ENCODE data around the gene CLDN1. TPM values are rescaled to one million over a fixed set of nuclear protein-coding genes. Genes with fewer than 3 reads are reported as not detected.
"Not testable (repeated sequence)": the region's sequence is repeated elsewhere in the genome, so short reads cannot be mapped to it uniquely, and the experiment has no call there.

Gene CLDN1
- total and polyA plus RNA-seq, 8 donors: 20.6 to 107 (median 29.5) TPM

- no peaks in the 10 kb centered on the region for H3K36me3 ChIP-seq
- peak overlapping the region in 2 of 4 donors; percentile 62 to 66 for H3K27ac ChIP-seq
- intact Hi-C loops (cut with DNase I): no loop called here
- no peaks in the 10 kb centered on the region for H3K27me3 ChIP-seq
- FAIRE-seq: no peak
- no peaks in the 10 kb centered on the region for H3K9me3 ChIP-seq
- WGBS, 2 donors: 27 to 28% methylated on average over 4 of the region's 4 CpGs
- no peak overlapping the region for H3K4me3 ChIP-seq
- no peak for TF ChIP-seq CTCF (IDR thresholded peaks at IDR 0.05)
- peak in 3 of 6 donors; percentile 33 to 42 (median 38) for DNase-seq
- ATAC-seq: peak; percentile 91 to 99 (median 98)
- peaks cover 0 to 20% (median 14%) of the 10 kb centered on the region in 3 donors for H3K4me1 ChIP-seq
Measured at GRCh38 chr3:190281308-190282051, 40.8 kb downstream of the CLDN1 start.

GRCh38 chr3:190279690-190280089, 42.6 kb downstream of the CLDN1 start:
- no peak overlapping the region for H3K27ac ChIP-seq
- peaks cover 0 to 20% (median 14%) of the 10 kb centered on the region in 3 donors for H3K4me1 ChIP-seq
- no peaks in the 10 kb centered on the region for H3K27me3 ChIP-seq
- ATAC-seq (no peak), FAIRE-seq (no peak), DNase-seq (no peak)
- no peaks in the 10 kb centered on the region for H3K36me3 ChIP-seq
- no peak for TF ChIP-seq CTCF (IDR thresholded peaks at IDR 0.05)
- no peak overlapping the region for H3K4me3 ChIP-seq
- intact Hi-C loops (cut with DNase I): no loop called here
- H3K9me3 ChIP-seq: no peaks in the 10 kb centered on the region

GRCh38 chr3:190272747-190273146, 49.5 kb downstream of the CLDN1 start:
- H3K4me3 ChIP-seq: no peak overlapping the region
- ATAC-seq (no peak), DNase-seq (no peak), FAIRE-seq (no peak)
- no peaks in the 10 kb centered on the region for H3K4me1 ChIP-seq
- no peak for TF ChIP-seq CTCF (IDR thresholded peaks at IDR 0.05)
- H3K27me3 ChIP-seq: no peaks in the 10 kb centered on the region
- intact Hi-C loops (cut with DNase I): no loop called here
- no peak overlapping the region for H3K27ac ChIP-seq
- H3K9me3 ChIP-seq: no peaks in the 10 kb centered on the region
- no peaks in the 10 kb centered on the region for H3K36me3 ChIP-seq
- 58 to 60% methylated on average over 2 of the region's 2 CpGs for WGBS, 2 donors

GRCh38 chr3:190269101-190269500, 53.1 kb downstream of the CLDN1 start:
- H3K36me3 ChIP-seq: no peaks in the 10 kb centered on the region
- no peaks in the 10 kb centered on the region for H3K27me3 ChIP-seq
- WGBS, 2 donors: 14 to 22% methylated on average over 2 of the region's 2 CpGs
- no peak overlapping the region for H3K4me3 ChIP-seq
- intact Hi-C loops (cut with DNase I): no loop called here
- FAIRE-seq (no peak), ATAC-seq (peak in 1 of 4 donors; percentile 67), DNase-seq (peak in 2 of 6 donors; percentile 9 to 25)
- no peak overlapping the region for H3K27ac ChIP-seq
- TF ChIP-seq CTCF (IDR thresholded peaks at IDR 0.05): no peak
- no peaks in the 10 kb centered on the region for H3K9me3 ChIP-seq
- no peaks in the 10 kb centered on the region for H3K4me1 ChIP-seq

- H3K36me3 ChIP-seq; H3K4me3 ChIP-seq; intact Hi-C loops (cut with DNase I); H3K27ac ChIP-seq; FAIRE-seq; ATAC-seq; H3K9me3 ChIP-seq; H3K27me3 ChIP-seq; H3K4me1 ChIP-seq; DNase-seq: not testable (repeated sequence)
- 93 to 97% methylated on average over 7 of the region's 7 CpGs for whole genome bisulfite sequencing, 2 donors
Measured at GRCh38 chr3:190267464-190267863, 54.8 kb downstream of the CLDN1 start.
